Activated CD8-positive, alpha-beta memory T cell treated with anti-CD3 and anti-CD28 coated beads for 36 hours (primary cell): Measurements from ENCODE around the gene RAP2A. TPM values are rescaled to one million over a fixed set of nuclear protein-coding genes. Genes with fewer than 3 reads are reported as not detected.

Experiments used
- CTCF ChIA-PET: fragments of 350-600 bp; sonication (Branson Sonifier 250); formaldehyde crosslinking; loops from one replicate; lab custom pipeline; 2021; ENCODE audit warnings: antibody characterized with exemption; lab: Charles Lee
- POLR2A ChIA-PET: fragments of 350-600 bp; sonication (Branson Sonifier 250); formaldehyde crosslinking; loops from one replicate; lab custom pipeline; 2021; ENCODE audit warnings: antibody characterized with exemption; lab: Charles Lee
- total RNA-seq, 2 experiments: library from RNA; stranded (reverse); gene quantifications; one replicate each; pipeline ENCODE4 v1.2.3, GENCODE V29; 2021

Gene RAP2A
- total RNA-seq, 2 experiments from 2014 or later: 18.8 to 20.8 TPM

GRCh38 chr13:97440598-97441170 lies 6.7 kb downstream of the RAP2A start:
- CTCF ChIA-PET: no interaction called here
- POLR2A ChIA-PET: no interaction called here

GRCh38 chr13:97441368-97441767 lies 7.4 kb downstream of the RAP2A start:
- POLR2A ChIA-PET: no interaction called here
- CTCF ChIA-PET: no interaction called here

GRCh38 chr13:97445522-97446187 lies 11.7 kb downstream of the RAP2A start:
- ChIA-PET CTCF (interaction anchor here (0.6 kb wide), 1 partner anchor 391 kb away, joined by 4 read pairs; no protein-coding TSS in a partner anchor), POLR2A (no interaction called here)

GRCh38 chr13:97446448-97446847 lies 12.5 kb downstream of the RAP2A start:
- POLR2A ChIA-PET: no interaction called here
- CTCF ChIA-PET: interaction anchor here (0.6 kb wide), 1 partner anchor 391 kb away, joined by 4 read pairs; no protein-coding TSS in a partner anchor

GRCh38 chr13:97448503-97449251 lies 14.7 kb downstream of the RAP2A start:
- ChIA-PET CTCF (no interaction called here), POLR2A (no interaction called here)

GRCh38 chr13:97454699-97455098 lies 20.7 kb downstream of the RAP2A start:
- POLR2A ChIA-PET: no interaction called here
- CTCF ChIA-PET: no interaction called here

GRCh38 chr13:97456047-97456446 lies 22.1 kb downstream of the RAP2A start:
- ChIA-PET CTCF (no interaction called here), POLR2A (no interaction called here)

GRCh38 chr13:97459215-97459777 lies 25.3 kb downstream of the RAP2A start:
- POLR2A ChIA-PET: no interaction called here
- CTCF ChIA-PET: interaction anchor here (0.6 kb wide), 2 partner anchors 255 to 924 kb away, joined by 4 to 6 read pairs; no protein-coding TSS in a partner anchor

GRCh38 chr13:97460004-97460775 lies 26.2 kb downstream of the RAP2A start:
- ChIA-PET CTCF (no interaction called here), POLR2A (no interaction called here)

GRCh38 chr13:97460853-97461252 lies 26.9 kb downstream of the RAP2A start:
- CTCF ChIA-PET: no interaction called here
- POLR2A ChIA-PET: no interaction called here

- ChIA-PET CTCF (no interaction called here), POLR2A (no interaction called here)
These were observed 30.6 kb downstream of the RAP2A start for GRCh38 chr13:97464561-97464960.

- ChIA-PET POLR2A (no interaction called here), CTCF (no interaction called here)
These were observed 32.8 kb downstream of the RAP2A start for GRCh38 chr13:97466722-97467121.

- ChIA-PET CTCF (no interaction called here), POLR2A (no interaction called here)
These were observed 34.4 kb downstream of the RAP2A start for GRCh38 chr13:97468331-97468730.

GRCh38 chr13:97471711-97472110 lies 37.7 kb downstream of the RAP2A start:
- ChIA-PET CTCF (no interaction called here), POLR2A (no interaction called here)

GRCh38 chr13:97474349-97474980 lies 40.5 kb downstream of the RAP2A start:
- POLR2A ChIA-PET: no interaction called here
- CTCF ChIA-PET: no interaction called here

- ChIA-PET CTCF (no interaction called here), POLR2A (no interaction called here)
These were observed 41.0 kb downstream of the RAP2A start for GRCh38 chr13:97475011-97475410.

GRCh38 chr13:97477844-97478243 lies 43.9 kb downstream of the RAP2A start:
- CTCF ChIA-PET: no interaction called here
- POLR2A ChIA-PET: no interaction called here

- CTCF ChIA-PET: no interaction called here
- POLR2A ChIA-PET: no interaction called here
These were observed 44.3 kb downstream of the RAP2A start for GRCh38 chr13:97478247-97478646.

GRCh38 chr13:97483465-97483864 lies 49.5 kb downstream of the RAP2A start:
- ChIA-PET POLR2A (no interaction called here), CTCF (no interaction called here)
